ENCODE data around the gene ZNF808.

The ZNF808 gene

DNA sequence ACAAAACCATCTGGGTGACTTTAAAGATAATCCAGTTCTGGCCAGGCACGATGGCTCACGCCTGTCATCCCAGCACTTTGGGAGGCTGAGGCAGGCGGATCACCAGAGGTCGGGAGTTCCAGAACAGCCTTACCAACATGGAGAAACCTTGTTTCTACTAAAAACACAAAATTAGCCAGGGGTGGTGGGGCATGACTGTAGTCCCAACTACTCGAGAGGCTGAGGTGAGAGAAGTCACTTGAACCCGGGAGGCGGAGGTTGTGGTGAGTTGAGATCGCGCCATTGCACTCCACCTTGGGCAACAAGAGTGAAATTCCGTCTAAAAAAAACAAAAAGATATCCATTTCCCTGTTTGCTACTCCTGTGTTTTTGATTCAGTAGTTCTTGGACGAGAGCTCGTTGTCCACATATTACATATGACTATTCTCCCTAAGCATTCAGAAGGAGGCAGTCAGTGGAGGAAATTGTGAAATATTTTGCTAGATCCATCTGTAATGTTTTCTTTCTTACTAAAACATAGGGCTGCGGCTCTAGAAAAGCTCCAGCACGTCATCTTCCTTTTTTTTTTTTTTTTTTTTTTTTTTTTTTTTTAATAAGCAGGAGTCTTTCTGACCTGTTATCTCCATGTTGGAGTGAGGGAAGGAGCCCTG lies 76.2 kb downstream of the ZNF808 start:
- TF ChIP-seq, protein P1, sequence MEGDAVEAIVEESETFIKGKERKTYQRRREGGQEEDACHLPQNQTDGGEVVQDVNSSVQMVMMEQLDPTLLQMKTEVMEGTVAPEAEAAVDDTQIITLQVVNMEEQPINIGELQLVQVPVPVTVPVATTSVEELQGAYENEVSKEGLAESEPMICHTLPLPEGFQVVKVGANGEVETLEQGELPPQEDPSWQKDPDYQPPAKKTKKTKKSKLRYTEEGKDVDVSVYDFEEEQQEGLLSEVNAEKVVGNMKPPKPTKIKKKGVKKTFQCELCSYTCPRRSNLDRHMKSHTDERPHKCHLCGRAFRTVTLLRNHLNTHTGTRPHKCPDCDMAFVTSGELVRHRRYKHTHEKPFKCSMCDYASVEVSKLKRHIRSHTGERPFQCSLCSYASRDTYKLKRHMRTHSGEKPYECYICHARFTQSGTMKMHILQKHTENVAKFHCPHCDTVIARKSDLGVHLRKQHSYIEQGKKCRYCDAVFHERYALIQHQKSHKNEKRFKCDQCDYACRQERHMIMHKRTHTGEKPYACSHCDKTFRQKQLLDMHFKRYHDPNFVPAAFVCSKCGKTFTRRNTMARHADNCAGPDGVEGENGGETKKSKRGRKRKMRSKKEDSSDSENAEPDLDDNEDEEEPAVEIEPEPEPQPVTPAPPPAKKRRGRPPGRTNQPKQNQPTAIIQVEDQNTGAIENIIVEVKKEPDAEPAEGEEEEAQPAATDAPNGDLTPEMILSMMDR (conservative IDR thresholded peaks at IDR 0.05; ENCODE audit: low read depth, low read length): no peak
- H3K79me2 ChIP-seq (ENCODE audit: insufficient read depth, low read depth): no peaks in the 10 kb centered on the region
- H3K4me1 ChIP-seq (ENCODE audit: low read depth, poor library complexity, severe bottlenecking): no peaks in the 10 kb centered on the region
- no peak overlapping the region for H2AFZ ChIP-seq (ENCODE audit: low read depth)
- H3K9ac ChIP-seq: no peak overlapping the region
- H3K4me3 ChIP-seq (IDR thresholded peaks at IDR 0.05; ENCODE audit: insufficient read depth, low read depth, low read length): no peak overlapping the region
- H4K20me1 ChIP-seq (ENCODE audit: insufficient read depth): no peaks in the 10 kb centered on the region
- no peak overlapping the region for H3K4me2 ChIP-seq
- no peaks in the 10 kb centered on the region for H3K36me3 ChIP-seq (ENCODE audit: insufficient read depth)
- H3K27ac ChIP-seq: no peak overlapping the region
- no peaks in the 10 kb centered on the region for H3K27me3 ChIP-seq (ENCODE audit: insufficient read depth, low read depth)
